Neutrophil (primary cell): ENCODE results near the gene TACC2.

Experiments
- H3K27ac ChIP-seq: fragments of 200-600 bp; sonication (generic); 2 replicates; pipeline ENCODE4 v1.5.1; 2016; ENCODE audit warnings: mild to moderate bottlenecking, moderate library complexity
- H3K27me3 ChIP-seq: fragments of 200-600 bp; sonication (generic); 2 replicates; pipeline ENCODE4 v1.6.0; 2016; ENCODE audit warnings: mild to moderate bottlenecking
- H3K36me3 ChIP-seq: fragments of 200-600 bp; sonication (generic); 2 replicates; pipeline ENCODE4 v1.5.1; 2017
- H3K4me1 ChIP-seq, 2 experiments: fragments of 200-600 bp in 1 of 2; sonication (generic) in 1 of 2; 1 replicate in 1 of 2; 2 replicates in 1 of 2; pipeline versions ENCODE4 v1.5.1 to v1.6.1; 2013 to 2016; ENCODE audit warnings: low read depth in 1 of 2, low read length in 1 of 2, mild to moderate bottlenecking in 1 of 2, moderate library complexity in 1 of 2; ENCODE audit not compliant: control insufficient read depth in 1 of 2, insufficient read depth in 1 of 2
- H3K4me3 ChIP-seq, 2 experiments: fragments of 200-600 bp in 1 of 2; sonication (generic) in 1 of 2; 1 replicate in 1 of 2; 2 replicates in 1 of 2; pipeline ENCODE4 v1.5.1; 2013 to 2016; ENCODE audit warnings: low read depth in 1 of 2, low read length in 1 of 2, mild to moderate bottlenecking in 1 of 2, moderate library complexity in 1 of 2
- H3K9me3 ChIP-seq: fragments of 200-600 bp; sonication (generic); 2 replicates; pipeline ENCODE4 v1.5.1; 2016
- CTCF ChIP-seq: fragments of 200-600 bp; sonication (generic); IDR thresholded peaks from 2 replicates; pipeline ENCODE4 v1.5.1; 2016; ENCODE audit warnings: antibody characterized with exemption

TACC2 gene

DNA sequence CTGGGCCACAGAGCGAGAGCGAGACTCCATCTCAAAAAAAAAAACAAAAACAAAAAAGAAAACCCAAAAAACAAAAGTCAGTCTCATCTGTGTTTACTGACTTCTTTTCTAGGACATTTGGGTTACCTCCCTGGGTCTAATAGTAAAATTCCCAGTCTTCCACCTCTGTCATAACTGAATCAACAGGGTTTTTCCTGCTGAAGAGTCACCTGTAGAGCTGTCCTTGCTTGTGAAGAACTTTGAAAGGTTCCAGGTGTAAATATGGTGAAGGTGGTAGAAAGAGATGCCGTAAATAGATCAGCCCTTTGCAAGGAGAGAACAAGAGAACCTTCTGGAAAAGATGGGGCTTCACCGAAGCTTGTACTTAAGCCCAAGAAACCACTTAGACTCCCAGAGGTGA, 169.4 kb downstream of the TACC2 start:
- TF ChIP-seq CTCF = no peak
- Histone ChIP-seq H3K27ac (no peak overlapping the region), H3K4me1 (no peaks in the 10 kb centered on the region), H3K4me3 (no peak overlapping the region), H3K9me3 (no peaks in the 10 kb centered on the region), H3K36me3 (no peaks in the 10 kb centered on the region), H3K27me3 (peaks cover 81% of the 10 kb centered on the region)

- H3K9me3 ChIP-seq = no peaks in the 10 kb centered on the region
- no peak overlapping the region for H3K4me3 ChIP-seq
- H3K4me1 ChIP-seq = no peaks in the 10 kb centered on the region
- no peak overlapping the region for H3K27ac ChIP-seq
- no peaks in the 10 kb centered on the region for H3K36me3 ChIP-seq
- TF ChIP-seq CTCF = no peak
- peaks cover 89% of the 10 kb centered on the region for H3K27me3 ChIP-seq
Observed at GRCh38 chr10:122159141-122159970, 170.4 kb downstream of the TACC2 start.

- Histone ChIP-seq H3K36me3 (no peaks in the 10 kb centered on the region), H3K9me3 (no peaks in the 10 kb centered on the region), H3K27ac (no peak overlapping the region), H3K27me3 (peaks cover 99% of the 10 kb centered on the region), H3K4me3 (no peak overlapping the region), H3K4me1 (no peaks in the 10 kb centered on the region)
- TF ChIP-seq CTCF = no peak
Observed at GRCh38 chr10:122161795-122162194, 172.8 kb downstream of the TACC2 start.

GRCh38 chr10:122162671-122163173, 173.8 kb downstream of the TACC2 start:
- H3K27me3 ChIP-seq = peaks cover 99% of the 10 kb centered on the region
- TF ChIP-seq CTCF = no peak
- no peaks in the 10 kb centered on the region for H3K4me1 ChIP-seq
- H3K9me3 ChIP-seq = no peaks in the 10 kb centered on the region
- H3K27ac ChIP-seq = no peak overlapping the region
- no peaks in the 10 kb centered on the region for H3K36me3 ChIP-seq
- no peak overlapping the region for H3K4me3 ChIP-seq

DNA sequence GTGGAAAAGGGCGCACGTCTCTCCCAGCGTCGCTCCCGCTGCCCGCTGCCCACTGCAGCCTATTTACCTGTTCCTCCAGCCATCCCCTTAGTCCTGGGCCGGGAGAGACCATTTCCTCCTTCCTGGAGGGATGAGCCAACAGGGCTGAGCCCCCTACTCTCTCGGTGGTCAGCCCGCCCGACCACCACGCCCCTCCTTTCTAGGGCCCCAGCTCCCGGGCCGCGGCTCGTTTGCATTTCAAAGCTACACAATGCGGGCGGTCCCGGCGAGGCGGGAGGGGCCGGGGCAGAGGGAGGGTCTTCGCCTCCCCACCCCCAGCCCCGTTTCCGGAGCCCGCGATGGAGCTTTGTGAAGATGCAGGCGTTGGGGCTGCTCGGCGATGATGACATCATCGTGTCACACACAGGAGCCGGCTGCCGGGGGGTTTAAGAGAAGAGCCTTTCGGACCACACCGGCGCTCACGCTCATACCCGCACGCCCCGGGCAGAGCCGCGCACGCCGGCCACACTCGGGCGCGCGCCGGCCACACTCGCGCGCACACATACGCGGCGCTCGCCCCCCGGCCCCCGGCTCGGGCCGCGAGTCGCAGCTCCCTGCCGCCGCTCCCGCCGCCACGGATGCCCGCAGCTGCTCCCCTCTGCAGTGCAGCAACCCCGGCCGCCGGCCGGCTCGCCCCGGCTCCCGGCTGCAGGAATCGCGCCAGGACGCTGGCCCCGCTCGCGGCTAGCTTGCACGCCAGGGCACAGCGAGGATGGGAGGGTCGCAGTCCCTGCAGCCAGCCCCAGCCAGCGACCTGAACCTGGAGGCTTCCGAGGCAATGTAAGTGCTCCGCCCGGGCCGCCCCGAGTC, 174.4 kb downstream of the TACC2 start:
- no peak overlapping the region for H3K4me3 ChIP-seq
- no peaks in the 10 kb centered on the region for H3K36me3 ChIP-seq
- no peak for TF ChIP-seq CTCF
- H3K27ac ChIP-seq = no peak overlapping the region
- H3K27me3 ChIP-seq = peaks cover 98% of the 10 kb centered on the region
- H3K9me3 ChIP-seq = no peaks in the 10 kb centered on the region
- H3K4me1 ChIP-seq = no peaks in the 10 kb centered on the region
